ENCODE results near the gene PRCC.
A peak's percentile ranks its signal among the peaks of the same experiment; 100 is the strongest.

Gene PRCC

GRCh38 chr1:156767101-156767878 lies at the start of gene PRCC:
Gene PRCC, plus strand, starts transcription at chr1:156767535. Its CDS starts 237 bp downstream, at chr1:156767772.
- peak; percentile 99 to 100 (median 100) for DNase-seq

GRCh38 chr1:156721131-156721530 lies 46.2 kb upstream of the PRCC start:
- DNase-seq, result no peak

DNA sequence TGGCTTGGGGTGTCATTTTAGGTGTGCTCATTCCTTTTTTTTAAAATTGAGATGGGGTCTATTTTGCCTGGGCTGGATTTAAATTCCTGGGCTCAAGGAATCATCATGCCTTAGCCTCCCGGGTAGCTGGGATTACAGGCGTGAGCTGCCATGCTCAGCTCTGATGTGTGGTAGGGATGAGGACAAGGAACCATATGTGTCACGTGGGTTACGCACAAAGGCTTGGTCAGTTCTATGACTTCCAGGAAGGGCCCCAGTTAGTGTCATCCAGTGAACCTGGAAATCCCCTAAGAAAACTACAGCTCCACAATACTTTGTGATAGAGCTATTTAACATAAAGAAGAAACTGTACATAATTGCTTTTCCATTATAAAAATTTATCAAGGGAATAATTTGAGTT lies 45.8 kb upstream of the PRCC start:
- DNase-seq, result no peak

DNA sequence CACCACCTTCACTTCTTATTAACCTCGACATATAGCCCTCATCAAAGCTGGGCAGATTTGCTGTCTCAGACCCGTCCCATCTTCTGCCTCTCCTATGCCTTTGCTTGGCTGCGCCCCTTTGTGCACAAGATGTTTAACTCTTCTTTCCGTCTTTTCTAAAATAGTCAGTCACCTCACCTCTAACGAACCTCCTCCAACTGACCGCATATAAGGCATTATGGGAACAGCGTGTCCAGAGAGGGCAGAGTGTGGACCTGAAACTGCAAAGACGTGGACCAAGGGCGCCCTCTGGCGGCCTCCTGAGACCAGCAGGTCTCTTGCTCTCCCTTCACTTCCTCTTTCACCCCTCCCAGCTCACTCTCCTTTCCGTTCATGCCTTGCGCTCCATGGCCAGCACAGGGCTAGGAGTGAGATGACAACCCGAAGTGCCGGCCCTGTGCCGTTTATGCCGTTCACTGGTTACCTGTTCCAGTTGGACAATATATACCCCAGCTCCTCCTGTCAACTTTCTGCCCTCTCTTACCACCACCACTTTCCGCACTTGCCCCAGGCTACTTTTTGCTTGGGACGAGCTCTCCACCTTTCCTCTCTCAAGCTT lies 41.6 kb upstream of the PRCC start:
- DNase-seq, result peak; percentile 67 to 89 (median 88)

- DNase-seq, result peak; percentile 13 to 50 (median 35)
These were observed 40.6 kb upstream of the PRCC start for GRCh38 chr1:156726549-156727226.

DNA sequence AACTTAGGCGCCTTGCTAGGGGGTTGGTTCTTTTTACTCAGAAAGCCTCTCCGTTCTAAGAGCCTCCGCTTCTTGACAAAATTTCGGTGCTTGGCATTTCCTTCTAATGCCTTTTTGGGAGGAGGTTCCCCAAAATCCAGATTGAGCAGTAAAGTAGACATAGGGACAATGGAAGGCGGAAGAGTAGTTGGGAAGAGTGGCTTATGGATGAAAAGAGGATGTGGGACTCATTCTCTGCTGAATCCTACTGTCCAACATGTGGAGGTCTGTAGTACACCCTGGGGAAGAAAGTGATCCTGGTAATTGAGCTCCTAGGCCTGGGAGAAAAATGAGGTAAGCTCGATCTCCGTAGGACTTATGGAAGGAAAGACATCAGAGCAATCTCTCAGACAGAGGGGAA lies 39.8 kb upstream of the PRCC start:
- no peak for DNase-seq

DNA sequence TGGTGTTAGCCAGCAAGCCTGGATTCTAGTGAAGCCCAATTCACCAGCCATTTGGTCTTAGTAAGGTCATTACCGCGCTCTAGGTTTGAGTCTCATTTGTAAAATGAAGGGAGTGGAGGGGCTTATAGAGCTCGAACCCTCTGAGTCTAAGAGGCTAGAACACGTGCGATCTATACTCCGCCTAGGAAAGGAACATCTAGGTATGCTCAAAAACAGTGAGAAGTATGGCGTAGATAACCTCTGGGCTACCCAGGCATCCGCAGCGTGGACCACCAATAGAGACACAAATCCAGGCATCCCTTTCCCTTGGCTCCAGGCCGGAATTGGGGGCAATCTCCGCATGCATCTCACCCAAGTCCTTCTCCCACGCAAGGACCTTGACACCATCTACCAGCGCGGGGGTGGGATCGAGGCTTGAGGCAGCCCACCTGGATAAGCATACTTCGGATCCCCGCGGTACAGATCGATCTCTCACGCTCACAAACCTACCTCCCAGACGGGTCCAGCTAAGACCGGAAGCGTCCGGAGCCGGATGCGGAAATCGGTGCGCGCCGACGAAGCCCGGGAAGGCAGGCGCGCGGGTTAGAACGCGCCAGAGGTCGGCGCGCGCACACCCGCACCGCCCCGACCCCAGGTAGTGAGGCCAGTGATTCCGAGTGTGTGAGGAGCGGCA lies 39.3 kb upstream of the PRCC start, which contains the start of gene METTL25B:
METTL25B (plus strand) TSS at position 544 of the 673 bp plus-strand sequence. CDS start 636 bp downstream, outside the sequence.
- peak; percentile 87 to 95 (median 92) for DNase-seq

- peak; percentile 93 to 100 (median 97) for DNase-seq
These were observed 38.5 kb upstream of the PRCC start, which contains the start of gene ISG20L2 for GRCh38 chr1:156728599-156729462. Gene ISG20L2, minus strand, starts transcription at chr1:156728766. Its CDS starts 1,114 bp downstream, at chr1:156727652.

DNA sequence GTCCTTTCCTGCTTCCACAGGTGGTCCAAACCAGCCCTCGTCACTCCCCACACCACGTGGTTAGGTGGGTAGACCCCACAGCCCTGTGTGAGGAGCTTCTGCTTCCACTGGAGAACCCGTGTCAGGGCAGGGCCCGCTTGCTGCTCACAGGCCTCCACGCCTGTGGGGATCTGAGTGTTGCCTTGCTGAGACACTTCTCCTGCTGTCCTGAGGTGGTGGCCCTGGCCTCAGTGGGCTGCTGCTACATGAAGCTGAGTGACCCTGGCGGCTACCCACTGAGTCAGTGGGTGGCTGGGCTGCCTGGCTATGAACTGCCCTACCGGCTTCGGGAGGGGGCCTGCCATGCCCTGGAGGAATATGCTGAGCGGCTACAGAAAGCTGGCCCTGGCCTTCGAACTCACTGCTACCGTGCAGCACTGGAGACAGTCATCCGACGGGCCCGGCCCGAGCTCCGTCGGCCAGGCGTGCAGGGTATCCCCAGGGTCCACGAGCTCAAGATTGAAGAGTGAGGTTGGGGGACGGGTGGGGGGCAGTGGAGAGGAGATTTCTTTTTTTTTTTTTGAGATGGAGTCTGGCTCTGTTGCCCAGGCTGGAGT lies 33.2 kb upstream of the PRCC start:
- DNase-seq, result no peak

- DNase-seq, result no peak
These were observed 28.9 kb upstream of the PRCC start for GRCh38 chr1:156738407-156738806.

GRCh38 chr1:156738916-156739315 lies 28.4 kb upstream of the PRCC start:
- no peak for DNase-seq

- DNase-seq, result no peak
These were observed 27.0 kb upstream of the PRCC start for GRCh38 chr1:156740237-156740740.

- DNase-seq, result peak; percentile 97 to 100 (median 100)
These were observed 26.4 kb upstream of the PRCC start, which contains the start of gene MRPL24 for GRCh38 chr1:156740741-156741480. Gene MRPL24, minus strand, starts transcription at chr1:156741088. Its CDS starts 2,384 bp downstream, at chr1:156738704.

DNA sequence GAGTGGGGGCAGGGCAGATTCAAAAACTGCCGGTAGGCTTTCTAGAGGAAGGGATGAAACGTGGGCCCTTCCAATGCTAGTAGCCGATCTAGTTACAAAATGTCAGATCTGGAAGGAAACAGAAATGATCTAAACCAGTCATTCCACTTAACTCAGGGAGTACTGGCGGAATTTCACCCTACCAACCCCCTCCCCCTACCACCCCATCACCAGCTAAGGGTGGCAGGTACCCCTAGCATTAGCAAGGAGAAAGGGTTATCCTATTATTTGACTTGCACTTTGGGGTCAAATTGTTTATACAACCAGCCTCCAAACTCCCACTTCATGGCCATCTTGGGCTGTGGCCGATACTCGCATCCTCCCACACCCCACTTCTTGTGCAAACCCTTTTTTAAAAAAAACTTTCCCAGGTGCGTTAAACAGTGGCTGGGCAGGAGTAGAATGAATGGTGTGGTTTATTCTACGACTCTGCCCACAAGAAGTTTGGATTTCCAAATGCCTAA lies 25.8 kb upstream of the PRCC start:
- no peak for DNase-seq

- peak in 1 of 3 experiments; percentile 33 for DNase-seq
These were observed 25.3 kb upstream of the PRCC start for GRCh38 chr1:156742017-156742416.

DNA sequence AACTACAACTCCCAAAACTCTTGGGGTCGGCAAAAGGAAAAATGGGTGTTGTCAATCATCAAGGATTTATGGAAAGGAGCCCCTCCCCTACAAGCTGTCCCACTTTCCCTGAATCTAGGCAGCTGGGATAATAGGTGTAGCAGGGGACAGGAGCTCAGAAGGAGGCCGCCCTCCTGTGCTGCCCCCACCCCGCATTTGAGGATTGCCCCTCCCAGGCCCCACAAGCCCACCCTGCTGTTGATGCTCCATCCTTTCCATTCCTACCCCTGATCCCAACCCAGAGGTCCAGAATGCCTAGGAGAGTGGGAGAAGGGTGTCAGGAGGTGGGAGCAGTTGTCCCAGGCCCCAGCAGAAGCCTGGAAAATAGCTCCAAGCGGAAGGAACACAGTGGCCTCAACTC lies 24.5 kb upstream of the PRCC start:
- no peak for DNase-seq

DNA sequence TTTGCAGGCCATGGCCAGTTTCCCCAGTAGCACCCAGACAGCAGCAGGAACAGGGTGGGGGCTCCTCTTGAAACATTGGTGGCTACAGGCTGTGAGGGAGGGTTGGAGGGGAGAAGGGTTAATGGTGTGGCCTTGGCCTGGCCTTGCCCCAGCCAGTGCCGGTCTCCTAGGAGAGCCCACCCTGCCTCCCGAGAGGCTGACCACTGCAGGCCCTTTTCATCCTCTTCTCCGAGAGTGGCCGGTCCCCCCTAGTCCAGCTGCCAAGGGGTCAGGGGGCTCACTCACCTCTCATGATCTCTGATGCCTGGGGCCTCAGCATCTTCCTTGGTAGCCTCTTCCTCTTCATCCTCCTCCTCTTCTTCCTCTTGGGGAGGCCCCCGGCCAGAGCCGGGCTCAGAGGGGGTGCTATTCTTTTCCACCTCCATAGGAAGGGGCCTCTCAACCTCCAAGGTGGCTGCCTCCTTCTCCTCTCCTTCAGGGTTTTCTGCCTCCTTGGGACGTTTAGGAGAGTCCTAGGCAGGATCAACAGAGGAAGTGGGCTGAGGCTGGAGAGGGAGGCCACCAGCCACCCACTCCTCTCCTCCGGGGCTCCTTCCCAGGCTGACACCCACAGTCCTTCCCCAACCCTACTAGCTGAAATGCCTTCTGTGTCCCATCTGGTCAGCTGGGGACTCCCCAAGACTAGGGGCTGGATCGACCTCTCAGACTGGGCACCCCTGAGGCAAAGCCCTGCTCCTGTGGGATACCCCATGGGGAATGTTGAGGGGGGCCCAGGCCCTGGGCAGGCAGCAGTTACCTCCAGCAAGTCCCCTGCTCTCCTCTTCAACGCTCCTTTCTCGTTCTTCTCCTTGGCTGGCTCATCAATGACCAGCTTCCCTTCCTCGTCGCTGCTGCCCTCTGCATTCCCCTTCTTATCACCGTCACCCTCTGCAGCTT lies 23.7 kb upstream of the PRCC start:
- DNase-seq, result no peak

GRCh38 chr1:156744344-156744743 lies 23.0 kb upstream of the PRCC start:
- no peak for DNase-seq
